ACC112 (cell line): ENCODE data around the gene ALLC.

Experiments used
- H2AFZ ChIP-seq: fragments of 200-600 bp; sonication (generic); one replicate; pipeline ENCODE4 v1.6.0; 2017; ENCODE audit warnings: antibody characterized with exemption, low read length; ENCODE audit not compliant: unreplicated experiment
- H3K27ac ChIP-seq: fragments of 200-600 bp; sonication (generic); 2 replicates; pipeline ENCODE4 v1.5.1; 2014; ENCODE audit warnings: low read depth, mild to moderate bottlenecking, antibody characterized with exemption, low read length, moderate library complexity
- H3K27me3 ChIP-seq: fragments of 200-600 bp; sonication (generic); 2 replicates; pipeline ENCODE4 v1.6.1; 2014; ENCODE audit warnings: mild to moderate bottlenecking, antibody characterized with exemption, low read length, moderate library complexity, mixed read lengths; ENCODE audit not compliant: insufficient read depth
- H3K36me3 ChIP-seq: fragments of 200-600 bp; sonication (generic); 2 replicates; pipeline ENCODE4 v1.6.1; 2016; ENCODE audit warnings: mild to moderate bottlenecking, antibody characterized with exemption, low read length, moderate library complexity, mixed read lengths; ENCODE audit not compliant: insufficient read depth
- H3K4me1 ChIP-seq: fragments of 200-600 bp; sonication (generic); one replicate; pipeline ENCODE4 v1.6.1; 2016; ENCODE audit warnings: low read length, mixed read lengths; ENCODE audit not compliant: insufficient read depth, unreplicated experiment, control insufficient read depth
- H3K4me3 ChIP-seq: fragments of 200-600 bp; sonication (generic); 2 replicates; pipeline ENCODE4 v1.5.1; 2014; ENCODE audit warnings: mild to moderate bottlenecking, low read depth, low read length
- H3K79me2 ChIP-seq: fragments of 200-600 bp; sonication (generic); one replicate; pipeline ENCODE4 v1.6.0; 2016; ENCODE audit warnings: low read length; ENCODE audit not compliant: control insufficient read depth, unreplicated experiment, insufficient read depth

The ALLC gene

GRCh38 chr2:3669656-3670055 is 11.7 kb downstream of the ALLC start:
- H3K4me3 ChIP-seq: no peak overlapping the region
- H3K27ac ChIP-seq: no peak overlapping the region
- no peak overlapping the region for H2AFZ ChIP-seq
- H3K79me2 ChIP-seq: no peaks in the 10 kb centered on the region
- H3K4me1 ChIP-seq: no peaks in the 10 kb centered on the region
- no peaks in the 10 kb centered on the region for H3K36me3 ChIP-seq
- H3K27me3 ChIP-seq: peaks cover 26% of the 10 kb centered on the region

- no peak overlapping the region for H3K4me3 ChIP-seq
- H3K79me2 ChIP-seq: no peaks in the 10 kb centered on the region
- H2AFZ ChIP-seq: no peak overlapping the region
- H3K4me1 ChIP-seq: no peaks in the 10 kb centered on the region
- no peak overlapping the region for H3K27ac ChIP-seq
- no peaks in the 10 kb centered on the region for H3K36me3 ChIP-seq
- peaks cover 26% of the 10 kb centered on the region for H3K27me3 ChIP-seq
These were observed 12.4 kb downstream of the ALLC start for GRCh38 chr2:3670376-3670775.

- Histone ChIP-seq H2AFZ (no peak overlapping the region), H3K4me1 (no peaks in the 10 kb centered on the region), H3K27me3 (peaks cover 23% of the 10 kb centered on the region), H3K79me2 (no peaks in the 10 kb centered on the region), H3K27ac (no peak overlapping the region), H3K4me3 (no peak overlapping the region), H3K36me3 (no peaks in the 10 kb centered on the region)
These were observed 12.9 kb downstream of the ALLC start for GRCh38 chr2:3670941-3671340.

GRCh38 chr2:3672861-3673678 is 15.1 kb downstream of the ALLC start:
- Histone ChIP-seq H3K79me2 (no peaks in the 10 kb centered on the region), H3K27ac (no peak overlapping the region), H3K4me3 (no peak overlapping the region), H3K27me3 (peaks cover 23% of the 10 kb centered on the region), H2AFZ (no peak overlapping the region), H3K36me3 (no peaks in the 10 kb centered on the region), H3K4me1 (no peaks in the 10 kb centered on the region)

GRCh38 chr2:3674066-3674845 is 16.3 kb downstream of the ALLC start:
- Histone ChIP-seq H3K4me3 (no peak overlapping the region), H3K36me3 (no peaks in the 10 kb centered on the region), H3K4me1 (no peaks in the 10 kb centered on the region), H3K27ac (no peak overlapping the region), H3K79me2 (no peaks in the 10 kb centered on the region), H2AFZ (no peak overlapping the region), H3K27me3 (peaks cover 35% of the 10 kb centered on the region)

GRCh38 chr2:3675687-3676086 is 17.7 kb downstream of the ALLC start:
- peaks cover 36% of the 10 kb centered on the region for H3K27me3 ChIP-seq
- no peaks in the 10 kb centered on the region for H3K79me2 ChIP-seq
- H3K4me3 ChIP-seq: no peak overlapping the region
- H3K4me1 ChIP-seq: no peaks in the 10 kb centered on the region
- H2AFZ ChIP-seq: no peak overlapping the region
- no peak overlapping the region for H3K27ac ChIP-seq
- H3K36me3 ChIP-seq: no peaks in the 10 kb centered on the region

GRCh38 chr2:3677436-3677835 is 19.4 kb downstream of the ALLC start:
- H3K79me2 ChIP-seq: no peaks in the 10 kb centered on the region
- peaks cover 47% of the 10 kb centered on the region for H3K27me3 ChIP-seq
- no peak overlapping the region for H3K27ac ChIP-seq
- no peaks in the 10 kb centered on the region for H3K36me3 ChIP-seq
- H2AFZ ChIP-seq: no peak overlapping the region
- no peaks in the 10 kb centered on the region for H3K4me1 ChIP-seq
- H3K4me3 ChIP-seq: no peak overlapping the region

GRCh38 chr2:3678212-3678611 is 20.2 kb downstream of the ALLC start:
- H3K27ac ChIP-seq: no peak overlapping the region
- no peak overlapping the region for H3K4me3 ChIP-seq
- no peaks in the 10 kb centered on the region for H3K4me1 ChIP-seq
- no peaks in the 10 kb centered on the region for H3K36me3 ChIP-seq
- no peaks in the 10 kb centered on the region for H3K79me2 ChIP-seq
- H3K27me3 ChIP-seq: peaks cover 46% of the 10 kb centered on the region
- no peak overlapping the region for H2AFZ ChIP-seq

GRCh38 chr2:3679180-3679579 is 21.2 kb downstream of the ALLC start:
- Histone ChIP-seq H2AFZ (no peak overlapping the region), H3K4me1 (no peaks in the 10 kb centered on the region), H3K79me2 (no peaks in the 10 kb centered on the region), H3K36me3 (no peaks in the 10 kb centered on the region), H3K27me3 (peaks cover 36% of the 10 kb centered on the region), H3K27ac (no peak overlapping the region), H3K4me3 (no peak overlapping the region)

GRCh38 chr2:3679616-3680393 is 21.8 kb downstream of the ALLC start:
- no peak overlapping the region for H2AFZ ChIP-seq
- no peaks in the 10 kb centered on the region for H3K36me3 ChIP-seq
- H3K79me2 ChIP-seq: no peaks in the 10 kb centered on the region
- H3K4me3 ChIP-seq: no peak overlapping the region
- no peak overlapping the region for H3K27ac ChIP-seq
- H3K27me3 ChIP-seq: peaks cover 32% of the 10 kb centered on the region
- no peaks in the 10 kb centered on the region for H3K4me1 ChIP-seq
